Brain microvascular endothelial cell (primary cell): ENCODE data around the gene STT3B.

Experiments used
- DNase-seq: peaks from one replicate; pipeline ENCODE4 v3.0.0-alpha.2; 2020
- H3K27ac ChIP-seq: fragments of 250-450 bp; sonication (Bioruptor Pico); 2 replicates; pipeline ENCODE4 v1.5.1; 2020; ENCODE audit warnings: mild to moderate bottlenecking, moderate library complexity
- H3K27me3 ChIP-seq: fragments of 250-450 bp; sonication (Bioruptor Pico); replicated peaks from 2 replicates; pipeline ENCODE4 v1.5.1; 2020; ENCODE audit warnings: mild to moderate bottlenecking
- H3K36me3 ChIP-seq: fragments of 250-450 bp; sonication (Bioruptor Pico); replicated peaks from 2 replicates; pipeline ENCODE4 v1.5.1; 2020; ENCODE audit warnings: mild to moderate bottlenecking
- H3K4me3 ChIP-seq: 2 replicates; pipeline ENCODE4 v1.5.1; 2011; ENCODE audit warnings: low read depth, mild to moderate bottlenecking, control low read depth, low read length, moderate library complexity
- in situ Hi-C: cut with HindIII; loops from 2 replicates; pipeline ENCODE4 v1.10.0; 2017; ENCODE audit warnings: low sequenced_read_pairs, low pct_ligation_motif_present
- TF ChIP-seq, protein P1 (sequence below): IDR thresholded peaks from 2 replicates; pipeline ENCODE4 v1.5.1; 2011; ENCODE audit warnings: low read depth, mild to moderate bottlenecking, moderate library complexity, low read length, control low read depth, inconsistent platforms; ENCODE audit errors: missing control alignments

Gene STT3B

DNA sequence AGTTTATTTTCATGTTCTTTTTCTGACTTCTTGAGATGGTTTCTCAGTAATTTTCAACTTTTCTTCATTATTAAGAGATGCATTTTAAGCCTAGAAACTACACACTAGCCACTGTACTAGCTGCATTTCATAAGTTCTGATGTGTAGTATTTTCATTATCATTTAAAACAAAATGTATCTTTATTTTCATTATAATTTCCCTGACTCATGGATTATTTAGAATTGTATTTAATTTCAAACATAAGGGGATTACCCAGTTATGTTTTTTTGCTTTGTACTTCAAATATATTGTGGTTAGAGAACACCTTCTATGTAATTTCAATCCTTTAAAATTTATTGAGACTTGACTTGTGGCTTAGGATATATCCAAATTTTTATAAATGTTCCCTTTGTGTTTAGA is 44.5 kb downstream of the STT3B start:
- TF ChIP-seq, protein P1, sequence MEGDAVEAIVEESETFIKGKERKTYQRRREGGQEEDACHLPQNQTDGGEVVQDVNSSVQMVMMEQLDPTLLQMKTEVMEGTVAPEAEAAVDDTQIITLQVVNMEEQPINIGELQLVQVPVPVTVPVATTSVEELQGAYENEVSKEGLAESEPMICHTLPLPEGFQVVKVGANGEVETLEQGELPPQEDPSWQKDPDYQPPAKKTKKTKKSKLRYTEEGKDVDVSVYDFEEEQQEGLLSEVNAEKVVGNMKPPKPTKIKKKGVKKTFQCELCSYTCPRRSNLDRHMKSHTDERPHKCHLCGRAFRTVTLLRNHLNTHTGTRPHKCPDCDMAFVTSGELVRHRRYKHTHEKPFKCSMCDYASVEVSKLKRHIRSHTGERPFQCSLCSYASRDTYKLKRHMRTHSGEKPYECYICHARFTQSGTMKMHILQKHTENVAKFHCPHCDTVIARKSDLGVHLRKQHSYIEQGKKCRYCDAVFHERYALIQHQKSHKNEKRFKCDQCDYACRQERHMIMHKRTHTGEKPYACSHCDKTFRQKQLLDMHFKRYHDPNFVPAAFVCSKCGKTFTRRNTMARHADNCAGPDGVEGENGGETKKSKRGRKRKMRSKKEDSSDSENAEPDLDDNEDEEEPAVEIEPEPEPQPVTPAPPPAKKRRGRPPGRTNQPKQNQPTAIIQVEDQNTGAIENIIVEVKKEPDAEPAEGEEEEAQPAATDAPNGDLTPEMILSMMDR, result no peak
- in situ Hi-C loops, result no loop called here
- peaks cover 5% of the 10 kb centered on the region for H3K36me3 ChIP-seq
- no peaks in the 10 kb centered on the region for H3K27me3 ChIP-seq
- H3K4me3 ChIP-seq, result no peak overlapping the region
- no peak overlapping the region for H3K27ac ChIP-seq
- DNase-seq, result no peak

DNA sequence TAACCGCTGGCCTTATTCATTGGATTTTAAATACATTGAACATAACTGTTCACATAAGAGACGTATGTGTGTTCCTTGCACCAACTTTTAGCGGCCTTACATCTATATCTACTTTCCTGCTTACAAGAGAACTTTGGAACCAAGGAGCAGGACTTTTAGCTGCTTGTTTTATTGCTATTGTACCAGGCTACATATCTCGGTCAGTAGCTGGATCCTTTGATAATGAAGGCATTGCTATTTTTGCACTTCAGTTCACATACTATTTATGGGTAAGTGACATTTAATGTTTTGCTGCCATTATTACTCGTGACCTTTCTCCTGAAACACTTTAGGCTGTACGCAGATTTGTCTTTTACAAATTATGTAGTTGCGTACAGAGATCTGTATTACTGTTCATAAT is 47.1 kb downstream of the STT3B start:
- in situ Hi-C loops, result no loop called here
- no peak for DNase-seq
- Histone ChIP-seq H3K27me3 (no peaks in the 10 kb centered on the region), H3K36me3 (peaks cover 5% of the 10 kb centered on the region), H3K4me3 (no peak overlapping the region), H3K27ac (no peak overlapping the region)
- TF ChIP-seq, protein P1, result no peak

DNA sequence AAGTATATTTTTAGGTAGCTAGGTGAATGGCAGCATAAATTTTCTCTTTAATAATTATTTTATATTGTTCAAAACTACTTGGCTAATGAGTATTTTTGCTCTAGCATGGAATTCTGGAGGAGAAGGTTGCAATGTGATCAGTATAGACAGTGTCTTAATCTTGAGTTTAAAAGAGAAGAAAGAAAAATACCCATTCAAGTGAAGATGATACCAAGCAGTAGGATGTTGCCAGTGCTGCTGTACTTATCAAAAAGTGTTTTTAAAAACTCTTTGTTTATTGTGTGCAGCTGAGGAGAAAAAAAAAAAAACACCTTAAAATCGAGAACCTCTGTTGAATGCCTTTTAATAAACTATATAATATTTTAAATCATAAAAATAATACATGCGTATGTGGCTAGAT is 47.9 kb downstream of the STT3B start:
- Histone ChIP-seq H3K27me3 (no peaks in the 10 kb centered on the region), H3K36me3 (peaks cover 5% of the 10 kb centered on the region), H3K4me3 (no peak overlapping the region), H3K27ac (no peak overlapping the region)
- TF ChIP-seq, protein P1, result no peak
- DNase-seq, result no peak
- in situ Hi-C loops, result no loop called here

DNA sequence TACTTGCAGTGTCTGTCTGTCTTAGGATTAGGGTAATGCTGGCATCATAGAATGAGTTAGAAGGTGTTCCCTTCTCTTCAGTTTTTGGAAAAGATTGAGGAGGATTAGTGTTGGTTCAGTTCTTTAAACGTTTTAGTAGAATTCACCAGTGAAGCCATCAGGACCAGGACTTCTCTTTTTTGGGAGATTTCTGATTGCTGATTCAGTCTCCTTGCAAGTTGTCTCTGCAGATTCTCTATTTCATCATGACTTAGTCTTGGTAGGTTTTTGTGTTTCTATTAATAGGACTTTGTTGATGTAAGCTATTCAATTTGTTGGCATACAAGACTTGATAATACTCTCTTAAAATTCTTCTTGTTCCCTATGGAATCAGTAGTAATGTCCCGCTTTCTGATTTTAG is 48.9 kb downstream of the STT3B start:
- TF ChIP-seq, protein P1, result no peak
- in situ Hi-C loops, result no loop called here
- H3K36me3 ChIP-seq, result peaks cover 5% of the 10 kb centered on the region
- DNase-seq, result no peak
- no peaks in the 10 kb centered on the region for H3K27me3 ChIP-seq
- no peak overlapping the region for H3K4me3 ChIP-seq
- H3K27ac ChIP-seq, result no peak overlapping the region

DNA sequence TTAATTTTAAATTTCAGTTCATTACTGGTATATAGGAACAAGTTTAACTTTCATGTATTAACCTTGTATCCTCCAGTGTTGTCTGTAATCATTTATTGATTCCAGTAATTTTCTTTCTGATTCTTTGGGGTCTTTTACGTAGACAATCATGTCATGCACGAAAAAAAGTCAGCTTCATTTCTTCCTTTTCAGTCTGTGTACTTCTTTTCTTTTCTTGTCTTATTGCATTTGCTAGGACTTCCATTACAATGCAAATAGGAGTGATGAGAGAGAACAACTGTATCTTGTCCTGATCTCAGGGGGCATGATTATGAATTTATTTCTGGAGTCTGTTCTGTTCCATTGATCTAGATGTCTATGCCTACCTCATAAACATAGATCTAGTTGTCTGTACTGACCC is 56.5 kb downstream of the STT3B start:
- Histone ChIP-seq H3K27ac (no peak overlapping the region), H3K4me3 (no peak overlapping the region), H3K36me3 (no peaks in the 10 kb centered on the region), H3K27me3 (no peaks in the 10 kb centered on the region)
- no peak for DNase-seq
- TF ChIP-seq, protein P1, result no peak
- in situ Hi-C loops, result no loop called here

DNA sequence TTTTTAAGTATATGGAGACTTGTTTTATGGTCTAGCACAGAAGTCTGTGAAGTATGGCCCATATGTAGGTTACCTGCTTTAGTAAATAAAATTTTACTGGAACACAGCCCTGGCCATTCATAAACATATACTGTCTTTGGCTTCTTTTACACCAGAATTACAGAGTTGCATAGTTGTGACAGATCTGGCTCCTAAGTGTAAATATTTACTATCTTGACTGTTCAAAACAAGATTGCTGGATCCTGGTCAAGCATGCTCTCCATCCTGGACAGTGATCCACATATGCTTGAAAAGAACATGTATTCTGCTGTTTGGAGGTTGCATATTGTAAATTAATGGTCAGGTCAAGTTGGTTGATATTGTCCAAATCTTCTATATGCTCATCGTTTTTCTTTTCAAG is 57.9 kb downstream of the STT3B start:
- DNase-seq, result no peak
- no peaks in the 10 kb centered on the region for H3K27me3 ChIP-seq
- in situ Hi-C loops, result no loop called here
- H3K27ac ChIP-seq, result no peak overlapping the region
- no peaks in the 10 kb centered on the region for H3K36me3 ChIP-seq
- no peak overlapping the region for H3K4me3 ChIP-seq
- TF ChIP-seq, protein P1, result no peak
